GM19463 (cell line): ENCODE results near the gene P4HTM.

Source experiments
- ATAC-seq: cut with Tn5 transposase; IDR thresholded peaks from one replicate; pipeline ENCODE4 v1.9.1; 2021; ENCODE audit warnings: mild to moderate bottlenecking, moderate library complexity; ENCODE audit not compliant: unreplicated experiment

P4HTM gene

DNA sequence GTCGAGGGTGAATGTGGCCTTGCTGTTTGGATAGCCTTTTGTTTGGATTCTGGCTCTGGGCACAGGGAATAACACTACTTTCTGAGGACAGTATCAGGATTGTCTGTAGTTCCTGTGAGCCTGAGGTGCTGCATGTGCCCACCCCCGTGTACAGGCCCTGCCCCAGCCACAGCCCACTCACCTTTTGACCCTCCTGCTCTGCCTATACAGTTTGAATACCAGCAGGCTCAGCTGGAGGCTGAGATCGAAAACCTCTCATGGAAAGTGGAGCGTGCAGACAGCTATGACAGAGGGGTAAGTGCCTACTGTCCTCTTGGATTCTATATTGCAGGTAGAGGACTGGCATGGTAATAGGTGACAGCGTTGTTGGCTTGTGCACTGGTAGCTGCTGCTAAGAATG is 7.4 kb upstream of the P4HTM start:
- ATAC-seq: no peak

DNA sequence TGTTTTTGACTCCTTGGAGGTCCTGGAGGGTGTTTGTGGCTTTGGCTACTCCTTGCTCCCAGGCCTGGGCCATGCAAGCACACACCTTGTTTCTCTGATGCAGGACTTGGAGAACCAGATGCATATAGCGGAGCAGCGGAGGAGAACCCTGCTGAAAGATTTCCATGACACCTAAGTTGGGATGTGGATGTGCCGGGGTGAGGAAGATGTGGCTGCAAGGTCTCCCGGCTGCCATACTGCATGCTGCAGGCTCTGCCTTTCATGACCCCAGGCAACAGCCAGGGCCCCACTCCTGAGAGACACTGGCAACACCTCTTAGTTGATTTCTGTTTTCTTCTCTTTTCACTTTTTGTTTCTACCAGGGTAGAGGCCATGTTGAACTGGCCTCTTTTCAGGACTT is 6.9 kb upstream of the P4HTM start:
- no peak for ATAC-seq

DNA sequence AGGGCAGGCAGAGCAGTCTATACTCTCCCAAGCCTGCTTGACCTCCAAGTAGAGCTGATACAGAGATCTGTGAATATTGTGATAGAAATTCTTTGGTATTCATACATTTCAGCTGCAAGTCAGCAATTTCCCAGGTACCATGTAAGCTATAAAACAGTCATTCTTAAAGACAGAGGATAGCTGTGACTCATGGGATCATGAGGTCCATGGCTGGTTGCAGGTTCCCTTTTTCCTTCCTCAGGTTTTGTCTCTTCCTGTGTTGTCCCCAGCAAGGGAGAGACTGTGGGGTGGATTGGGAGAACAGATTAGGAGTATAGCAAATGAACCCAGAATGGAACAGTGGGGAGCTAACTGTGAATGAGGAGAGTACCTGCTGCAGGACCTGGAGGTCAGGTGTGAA is 5.4 kb upstream of the P4HTM start:
- ATAC-seq: no peak

DNA sequence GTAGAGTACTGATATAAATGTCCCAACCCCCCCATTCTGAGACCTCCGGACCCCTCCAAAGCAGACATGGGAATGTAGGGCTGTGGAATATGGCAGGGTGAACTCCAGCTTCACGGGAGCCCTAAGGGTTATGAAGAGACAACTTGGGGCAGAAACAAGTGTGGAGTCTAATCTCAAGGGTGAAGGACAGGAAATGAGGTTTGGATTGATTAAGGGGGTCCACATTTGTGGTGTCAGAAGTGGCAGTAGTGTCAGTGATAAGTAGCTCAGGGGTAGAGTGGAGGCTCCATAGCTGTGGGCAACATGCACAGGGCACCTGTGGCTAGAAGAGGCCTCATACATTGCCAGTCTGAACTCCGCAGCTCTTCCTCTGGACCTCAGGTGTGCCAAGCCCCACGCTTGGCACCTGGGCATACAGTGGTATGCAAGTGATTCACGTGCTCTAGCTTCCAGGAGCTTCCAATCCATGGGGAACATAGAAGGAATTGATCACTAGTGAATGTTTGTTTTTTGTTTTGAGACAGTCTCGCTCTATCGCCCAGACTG is 4.1 kb upstream of the P4HTM start:
- ATAC-seq: no peak

DNA sequence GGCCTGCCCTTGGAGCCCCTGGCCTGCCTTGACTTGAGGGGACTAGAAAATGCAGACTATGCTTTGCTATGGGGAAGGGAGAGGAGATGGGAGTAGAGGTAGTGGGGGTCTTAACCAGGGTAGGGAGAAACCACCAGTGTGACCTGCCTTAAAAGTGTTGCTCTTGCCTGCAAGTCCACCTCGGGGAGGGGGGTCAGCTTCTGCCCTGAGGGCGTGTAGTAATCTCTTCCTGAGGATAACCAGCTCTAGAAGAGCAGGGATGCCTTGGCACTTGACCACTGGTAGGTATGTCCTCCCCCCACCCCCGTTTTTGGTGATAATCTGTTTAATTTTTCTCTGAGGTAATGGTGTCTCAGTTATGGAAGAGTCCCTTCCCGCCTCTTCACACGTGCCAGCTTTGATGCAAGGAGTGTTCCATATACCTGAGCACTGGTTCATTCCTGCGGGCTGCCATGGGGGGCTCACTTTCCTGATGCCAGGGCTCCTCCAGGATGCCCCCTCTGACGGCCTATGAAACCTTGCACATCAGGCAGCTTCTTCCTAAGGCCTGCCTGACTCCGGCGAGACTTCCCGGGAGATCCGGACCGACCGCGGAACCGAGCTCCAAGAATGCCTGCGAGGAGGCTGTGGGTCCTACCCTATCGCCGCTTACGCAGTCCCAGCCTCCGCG is 780 bp upstream of the P4HTM start:
- ATAC-seq: no peak

DNA sequence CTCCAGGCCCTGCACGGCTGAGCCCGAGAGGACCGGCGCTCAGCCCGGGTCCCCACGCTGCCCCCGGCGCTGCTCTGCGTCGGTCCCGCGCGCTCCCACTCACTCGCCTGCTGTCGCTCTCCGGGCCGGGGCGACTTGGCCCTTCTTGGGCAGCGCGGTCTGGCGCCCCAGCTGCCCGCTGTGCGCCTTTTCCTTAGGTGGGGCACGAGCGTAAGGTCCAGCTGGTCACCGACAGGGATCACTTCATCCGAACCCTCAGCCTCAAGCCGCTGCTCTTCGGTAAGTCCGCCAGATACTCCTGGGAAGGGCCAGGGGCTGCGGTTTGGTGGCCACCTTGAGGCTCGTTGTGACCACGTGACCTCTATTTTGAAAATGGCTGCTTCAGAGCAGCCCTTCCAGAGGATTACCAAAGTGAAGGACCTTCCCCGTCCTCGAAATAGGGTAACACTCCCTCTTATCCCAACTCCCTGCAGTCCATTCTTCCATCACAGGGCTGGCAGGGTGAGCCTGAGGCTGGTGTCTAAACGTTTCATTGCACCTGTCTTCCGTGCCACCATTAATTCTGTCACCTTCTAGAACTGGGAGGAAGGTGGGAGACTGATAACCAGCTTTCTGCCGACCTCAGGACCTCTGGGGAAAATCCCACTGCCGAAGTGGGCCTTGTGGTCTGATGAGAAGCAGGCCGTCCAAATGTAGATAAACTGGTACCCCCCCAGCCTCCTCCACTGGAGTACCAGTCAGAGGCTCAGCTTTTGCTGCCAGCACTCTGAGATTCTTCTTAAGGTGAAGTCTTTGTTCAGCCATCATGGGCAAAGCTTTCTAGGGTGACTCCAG is 812 bp downstream of the P4HTM start:
- peak; percentile 14 for ATAC-seq

DNA sequence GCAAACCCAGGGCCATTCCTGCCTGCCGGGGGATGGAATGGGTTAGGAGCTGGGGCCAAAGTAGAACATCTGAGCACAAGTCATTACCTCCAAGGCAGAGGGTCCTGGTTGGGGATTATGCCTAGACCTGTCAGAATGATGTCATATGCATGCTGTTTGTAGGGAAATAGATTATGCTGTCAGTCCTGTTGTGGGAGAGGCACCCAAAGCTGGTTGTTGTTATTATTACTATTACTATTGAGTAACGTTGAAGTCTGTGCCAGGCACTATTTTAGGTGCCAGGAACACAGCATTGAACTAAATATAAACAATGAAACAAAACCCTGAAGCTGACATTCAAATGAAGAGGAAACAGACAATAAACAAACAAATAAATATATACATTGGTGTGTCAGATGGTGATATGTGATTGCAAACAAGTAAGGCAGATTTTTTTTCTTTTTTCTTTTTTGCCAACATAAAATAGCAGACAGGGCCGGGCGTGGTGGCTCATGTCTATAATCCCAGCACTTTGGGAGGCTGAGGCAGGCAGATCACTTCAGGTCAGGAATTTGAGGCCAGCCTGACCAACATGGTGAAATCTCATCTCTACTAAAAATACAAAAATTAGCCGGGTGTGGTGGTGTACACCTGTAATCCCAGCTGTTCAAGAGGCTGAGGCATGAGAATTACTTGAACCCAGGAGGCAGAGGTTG is 2.0 kb downstream of the P4HTM start:
- ATAC-seq: no peak

DNA sequence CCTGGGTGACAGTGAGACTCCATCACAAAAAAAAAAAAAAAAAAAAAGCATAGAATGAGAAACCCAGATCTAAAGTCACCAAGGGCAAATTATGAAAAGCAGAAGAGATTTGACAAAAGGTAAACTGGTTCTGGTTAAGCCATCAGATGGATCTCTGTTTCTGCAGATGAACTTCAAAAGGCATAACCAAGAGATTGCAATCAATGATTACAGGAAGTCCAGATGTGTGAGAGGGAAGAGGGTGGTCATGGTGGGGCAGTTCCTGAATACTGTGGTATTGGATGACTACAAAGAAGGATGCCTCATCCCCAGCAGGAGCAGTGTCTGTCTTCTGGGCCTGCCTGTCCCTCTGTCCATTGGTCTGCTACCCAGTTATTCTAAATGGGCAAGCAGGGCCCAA is 3.8 kb downstream of the P4HTM start:
- no peak for ATAC-seq

DNA sequence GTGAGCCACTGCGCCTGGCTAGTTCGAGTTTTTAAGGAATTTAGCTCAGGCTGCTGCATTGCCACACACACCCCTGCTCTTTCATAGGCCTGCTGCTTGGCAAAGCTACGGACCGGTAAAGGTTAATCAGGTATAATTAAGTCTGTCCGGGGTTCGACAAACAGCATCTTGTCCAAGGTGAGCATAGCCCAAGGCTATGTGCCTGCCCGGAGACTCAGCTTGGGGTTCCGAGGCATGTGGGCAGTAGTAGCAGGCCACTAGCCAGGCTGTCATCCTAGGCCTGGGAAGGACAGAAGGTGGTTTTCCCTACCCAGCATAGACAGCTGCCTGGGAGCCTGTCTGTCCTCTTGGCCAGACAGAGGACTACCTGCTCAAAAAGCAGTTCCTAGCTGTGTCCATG is 6.6 kb downstream of the P4HTM start:
- no peak for ATAC-seq

DNA sequence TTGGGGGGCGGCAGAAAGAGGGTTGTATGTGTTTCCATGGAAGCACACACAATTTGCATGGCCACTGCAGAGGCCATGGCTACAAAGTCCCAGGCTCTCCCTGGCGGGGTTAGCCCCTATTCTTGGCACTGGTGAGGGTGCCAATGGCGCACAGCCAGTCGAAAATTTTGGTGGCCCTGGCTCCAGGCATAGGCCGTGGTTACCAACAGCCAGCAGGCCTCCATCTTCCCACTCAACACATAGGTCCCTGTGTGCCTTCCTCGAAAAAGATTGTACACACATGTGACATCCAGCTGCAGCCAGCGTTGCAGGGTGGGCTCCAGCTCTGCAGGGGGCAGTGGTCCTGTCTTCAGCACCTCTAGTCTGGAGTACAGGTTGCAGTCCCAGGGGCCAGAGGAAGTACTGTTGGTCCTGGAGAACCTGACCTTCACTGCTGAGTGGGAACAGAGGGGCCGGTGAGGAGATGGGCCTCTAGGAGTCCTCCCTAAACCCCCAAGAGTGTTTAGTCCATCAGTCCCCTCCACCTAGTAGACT is 7.1 kb downstream of the P4HTM start:
- ATAC-seq: no peak

DNA sequence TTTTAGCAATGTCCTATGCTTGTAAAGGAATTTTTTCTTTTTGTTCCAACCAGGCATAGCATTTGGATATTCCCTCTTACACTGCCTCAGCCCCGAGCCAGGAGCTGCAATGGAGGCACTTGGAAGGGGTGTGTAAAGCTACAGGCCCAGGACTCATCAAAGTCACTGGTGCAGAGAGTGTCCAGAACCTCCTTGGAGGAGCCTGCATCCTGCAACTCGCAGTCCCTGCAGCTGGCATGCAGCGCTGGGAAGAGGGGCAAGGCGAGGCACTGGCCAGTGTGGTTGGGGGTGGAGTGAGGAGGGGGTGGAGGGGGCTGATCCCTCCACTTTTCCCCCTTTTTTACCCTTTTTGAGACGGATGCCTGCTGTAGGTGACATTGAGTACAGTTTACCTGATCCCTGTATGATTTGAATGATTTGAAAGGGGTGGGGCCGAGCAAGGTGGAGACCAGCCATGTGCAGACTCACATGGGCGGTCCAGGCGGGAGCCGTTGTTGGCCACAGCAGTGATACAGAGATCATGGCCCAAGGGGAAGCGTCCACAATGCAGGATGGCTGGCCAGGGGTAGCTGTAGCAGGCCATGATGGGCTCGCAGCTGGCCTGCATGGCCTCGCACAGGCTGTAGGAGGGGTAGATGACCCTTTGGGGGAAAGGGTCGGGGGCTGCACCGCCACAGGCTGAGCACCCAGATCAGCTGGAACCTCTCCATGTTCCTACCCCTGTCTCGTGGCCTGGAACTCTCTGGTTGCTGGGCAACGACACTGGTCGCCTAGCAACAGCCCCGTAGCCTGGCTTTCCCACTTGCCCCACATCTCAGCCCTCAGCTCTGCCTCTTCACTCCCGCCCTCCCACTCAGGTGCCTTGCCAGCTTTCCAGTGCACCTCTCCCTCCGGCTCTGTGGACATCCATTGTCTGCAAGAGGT is 7.9 kb downstream of the P4HTM start:
- no peak for ATAC-seq

DNA sequence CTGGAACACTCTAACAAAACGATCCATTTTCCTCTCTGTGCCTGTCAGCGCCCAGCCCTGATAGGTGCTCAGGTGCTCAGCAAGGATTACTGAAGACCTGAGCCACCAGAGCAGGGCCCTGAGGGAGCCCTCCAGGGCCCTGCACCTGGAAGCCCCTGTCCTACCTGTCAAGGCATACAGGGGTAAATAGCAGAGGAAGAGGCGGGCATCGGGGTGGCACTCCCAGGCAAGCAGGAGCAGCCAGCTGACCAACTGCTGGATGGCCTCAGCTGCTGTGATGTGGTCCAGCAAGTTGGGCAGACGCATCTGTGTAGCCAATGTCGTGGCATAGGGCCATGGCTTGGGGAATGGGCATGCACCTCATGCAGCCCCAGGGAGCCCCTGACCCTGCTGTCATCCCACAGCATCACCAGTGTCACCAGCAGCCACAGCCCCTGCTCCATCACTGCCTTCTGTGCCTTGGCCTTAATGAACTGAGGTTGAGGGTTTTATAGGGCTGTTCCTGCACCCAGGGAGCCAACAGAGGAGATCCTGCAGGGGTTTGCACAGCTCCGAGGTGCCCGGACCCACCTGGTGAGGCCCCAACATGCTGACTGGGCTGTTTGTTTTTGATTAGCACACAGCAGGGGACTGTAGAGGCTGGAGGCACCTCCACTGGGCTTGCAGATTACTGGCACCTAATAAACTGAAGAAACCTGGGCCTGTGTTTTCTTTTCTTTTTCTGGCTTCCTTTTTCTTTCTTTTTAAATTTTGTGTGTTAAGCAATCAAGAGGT is 9.2 kb downstream of the P4HTM start:
- ATAC-seq: no peak

DNA sequence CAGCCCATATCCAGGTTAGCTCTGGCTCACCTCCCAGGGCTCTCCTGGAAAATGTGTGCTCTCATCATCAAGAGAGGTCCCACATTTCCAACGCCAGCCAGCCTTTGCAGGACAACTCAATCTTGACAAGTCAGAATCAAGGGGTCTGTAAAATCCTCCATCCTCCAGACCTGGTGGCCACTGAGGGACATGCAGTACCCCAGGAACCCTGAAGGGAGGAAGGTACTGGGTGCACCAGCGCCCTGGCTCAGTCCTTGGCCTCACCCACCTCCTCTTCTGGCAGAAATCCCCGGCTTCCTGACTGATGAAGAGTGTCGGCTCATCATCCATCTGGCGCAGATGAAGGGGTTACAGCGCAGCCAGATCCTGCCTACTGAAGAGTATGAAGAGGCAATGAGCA is 11.1 kb downstream of the P4HTM start:
- ATAC-seq: no peak

DNA sequence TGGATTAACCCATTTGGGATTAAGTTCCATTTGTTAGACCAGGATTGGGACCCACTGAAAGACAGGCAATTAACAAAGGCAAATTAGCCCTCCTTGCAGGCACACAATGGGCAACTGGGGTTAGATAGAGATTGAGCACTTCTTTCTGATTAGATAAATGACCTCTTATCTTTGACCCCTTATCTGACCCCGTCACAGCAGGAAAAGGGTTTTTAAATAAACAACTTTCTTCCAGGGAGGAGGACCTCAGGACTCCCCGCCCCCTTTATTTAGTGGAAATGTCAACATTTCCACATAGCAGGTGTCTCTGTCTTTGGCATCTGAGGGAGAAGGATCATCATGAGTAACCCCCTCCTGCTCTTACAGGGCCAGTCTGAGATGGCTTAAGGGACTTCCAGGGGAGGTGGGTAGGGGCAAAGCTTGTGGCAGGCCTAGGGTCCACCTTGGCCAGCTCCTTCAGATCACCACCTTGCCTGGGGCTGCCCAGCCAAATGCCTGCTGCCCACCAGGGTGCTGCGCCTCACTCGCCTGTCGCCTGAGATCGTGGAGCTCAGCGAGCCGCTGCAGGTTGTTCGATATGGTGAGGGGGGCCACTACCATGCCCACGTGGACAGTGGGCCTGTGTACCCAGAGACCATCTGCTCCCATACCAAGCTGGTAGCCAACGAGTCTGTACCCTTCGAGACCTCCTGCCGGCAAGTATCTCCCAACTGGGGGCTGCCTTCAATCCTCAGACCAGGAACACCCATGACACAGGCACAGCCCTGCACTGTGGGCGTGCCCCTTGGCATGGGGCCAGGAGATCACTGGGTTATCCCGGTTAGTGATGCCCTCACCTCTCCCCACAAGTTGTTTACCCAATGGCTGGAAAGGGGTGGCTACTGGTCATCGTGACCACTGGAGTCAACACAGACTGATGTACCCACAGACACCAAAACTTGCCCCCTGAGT is 14.6 kb downstream of the P4HTM start:
- no peak for ATAC-seq

DNA sequence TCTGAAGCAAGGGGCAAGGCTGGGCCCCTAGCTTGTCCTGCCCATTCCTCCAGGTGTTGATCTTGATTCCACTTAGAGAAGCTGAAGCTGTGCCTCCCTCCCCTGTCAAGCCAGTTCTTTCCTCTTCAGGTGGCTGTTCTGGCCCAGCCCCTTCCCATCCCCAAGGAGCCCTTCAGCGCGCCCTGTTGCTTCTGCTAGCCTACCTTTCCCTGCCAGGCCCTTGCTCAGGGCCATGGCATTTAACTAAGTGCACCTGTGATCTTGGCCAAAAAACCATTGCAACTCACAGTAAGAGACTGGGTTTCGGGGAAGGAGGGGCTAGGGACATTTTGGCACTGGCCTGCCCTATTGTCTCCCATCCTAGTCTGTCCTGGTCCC is 15.3 kb downstream of the P4HTM start:
- ATAC-seq: no peak

DNA sequence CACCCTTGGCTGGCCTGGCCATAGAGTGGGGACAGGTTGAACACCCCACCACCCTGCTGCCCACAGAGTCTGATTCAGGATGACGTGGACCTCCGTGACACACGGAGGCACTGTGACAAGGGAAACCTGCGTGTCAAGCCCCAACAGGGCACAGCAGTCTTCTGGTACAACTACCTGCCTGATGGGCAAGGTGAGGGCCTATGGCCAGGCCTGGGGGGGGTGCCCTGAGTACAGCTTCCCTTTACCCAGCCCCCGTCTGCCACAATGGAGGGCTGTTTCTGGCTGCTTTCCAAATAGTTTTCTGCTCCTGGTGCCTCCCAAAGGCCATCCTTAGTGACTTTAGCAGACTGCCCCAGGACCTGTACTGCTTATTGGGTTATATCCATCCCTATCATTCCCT is 16.0 kb downstream of the P4HTM start:
- ATAC-seq: no peak

DNA sequence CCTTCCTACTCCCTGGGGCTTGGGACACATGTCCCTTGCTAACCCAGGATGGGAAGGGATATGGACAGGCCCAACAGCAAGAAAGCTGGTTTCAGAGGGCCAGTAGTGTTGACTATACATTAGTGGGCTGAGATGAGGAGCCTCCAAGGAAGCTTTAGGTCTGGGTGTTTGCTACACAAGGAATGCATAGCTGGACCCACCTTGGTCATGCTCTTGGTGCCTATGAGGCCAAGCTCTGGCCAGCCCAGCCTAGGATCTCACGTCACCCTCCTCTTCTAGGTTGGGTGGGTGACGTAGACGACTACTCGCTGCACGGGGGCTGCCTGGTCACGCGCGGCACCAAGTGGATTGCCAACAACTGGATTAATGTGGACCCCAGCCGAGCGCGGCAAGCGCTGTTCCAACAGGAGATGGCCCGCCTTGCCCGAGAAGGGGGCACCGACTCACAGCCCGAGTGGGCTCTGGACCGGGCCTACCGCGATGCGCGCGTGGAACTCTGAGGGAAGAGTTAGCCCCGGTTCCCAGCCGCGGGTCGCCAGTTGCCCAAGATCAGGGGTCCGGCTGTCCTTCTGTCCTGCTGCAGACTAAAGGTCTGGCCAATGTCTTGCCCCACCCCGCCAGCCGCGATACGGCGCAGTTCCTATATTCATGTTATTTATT is 16.5 kb downstream of the P4HTM start:
- ATAC-seq: no peak
